Measurements from ENCODE around the gene SIGLEC7. TPM values are rescaled to one million over a fixed set of nuclear protein-coding genes. Genes with fewer than 3 reads are reported as not detected.

SIGLEC7 gene
- polyA plus RNA-seq, 1 experiment, result not detected

- Histone ChIP-seq H3K9me3 (ENCODE audit: control insufficient read depth, insufficient read depth, low read length) (peaks cover 11% of the 10 kb centered on the region; the same call in 1 of the 2 replicates), H3K27ac (ENCODE audit: low read depth, low read length) (no peak overlapping the region), H3K27me3 (ENCODE audit: control insufficient read depth, insufficient read depth, low read length) (no peaks in the 10 kb centered on the region), H3K4me3 (ENCODE audit: low read depth, low read length) (no peak overlapping the region)
- no peak for DNase-seq (ENCODE audit: low read depth, low spot score)
- no peak for TF ChIP-seq CTCF (IDR thresholded peaks at IDR 0.05; ENCODE audit: low read depth, low read length)
- CTCF ChIA-PET, result no interaction called here
- POLR2A ChIA-PET, result no interaction called here
Observed at GRCh38 chr19:51196181-51196580, 54.1 kb downstream of the SIGLEC7 start.

GRCh38 chr19:51198641-51199040, 56.5 kb downstream of the SIGLEC7 start:
- no peak for TF ChIP-seq CTCF (IDR thresholded peaks at IDR 0.05; ENCODE audit: low read depth, low read length)
- DNase-seq (ENCODE audit: low read depth, low spot score), result no peak
- no peak overlapping the region for H3K4me3 ChIP-seq (ENCODE audit: low read depth, low read length)
- no peak overlapping the region for H3K27ac ChIP-seq (ENCODE audit: low read depth, low read length)
- H3K9me3 ChIP-seq (ENCODE audit: control insufficient read depth, insufficient read depth, low read length), result peaks cover 12% of the 10 kb centered on the region; the same call in 1 of the 2 replicates
- ChIA-PET POLR2A (no interaction called here), CTCF (no interaction called here)
- no peaks in the 10 kb centered on the region for H3K27me3 ChIP-seq (ENCODE audit: control insufficient read depth, insufficient read depth, low read length)

- Histone ChIP-seq H3K27ac (ENCODE audit: low read depth, low read length) (no peak overlapping the region), H3K9me3 (ENCODE audit: control insufficient read depth, insufficient read depth, low read length) (peaks cover 12% of the 10 kb centered on the region; the same call in 1 of the 2 replicates), H3K27me3 (ENCODE audit: control insufficient read depth, insufficient read depth, low read length) (no peaks in the 10 kb centered on the region), H3K4me3 (ENCODE audit: low read depth, low read length) (no peak overlapping the region)
- no peak for DNase-seq (ENCODE audit: low read depth, low spot score)
- TF ChIP-seq CTCF (IDR thresholded peaks at IDR 0.05; ENCODE audit: low read depth, low read length), result no peak
- CTCF ChIA-PET, result no interaction called here
- POLR2A ChIA-PET, result no interaction called here
Observed at GRCh38 chr19:51200071-51200666, 58.1 kb downstream of the SIGLEC7 start.

- Histone ChIP-seq H3K27ac (ENCODE audit: low read depth, low read length) (no peak overlapping the region), H3K27me3 (ENCODE audit: control insufficient read depth, insufficient read depth, low read length) (no peaks in the 10 kb centered on the region), H3K9me3 (ENCODE audit: control insufficient read depth, insufficient read depth, low read length) (peaks cover 8% of the 10 kb centered on the region; the same call in 1 of the 2 replicates), H3K4me3 (ENCODE audit: low read depth, low read length) (no peak overlapping the region)
- ChIA-PET POLR2A (no interaction called here), CTCF (no interaction called here)
- no peak for DNase-seq (ENCODE audit: low read depth, low spot score)
- TF ChIP-seq CTCF (IDR thresholded peaks at IDR 0.05; ENCODE audit: low read depth, low read length), result no peak
Observed at GRCh38 chr19:51201712-51202111, 59.6 kb downstream of the SIGLEC7 start.

Other genes starting within 250 kb of the SIGLEC7 start
- gene KLK4, start 230.9 kb upstream of the SIGLEC7 start, polyA plus RNA-seq (2011; rRNA removed), result not detected in 2 replicates
- not detected in 2 replicates for gene KLK5, start 189.3 kb upstream of the SIGLEC7 start, polyA plus RNA-seq (2011; rRNA removed)
- gene KLK6, start 172.7 kb upstream of the SIGLEC7 start, polyA plus RNA-seq (2011; rRNA removed), result not detected in 2 replicates
- gene KLK7, start 158.4 kb upstream of the SIGLEC7 start, polyA plus RNA-seq (2011; rRNA removed), result not detected in 2 replicates
- gene KLK8, start 140.7 kb upstream of the SIGLEC7 start, polyA plus RNA-seq (2011; rRNA removed), result not detected in 2 replicates
- not detected in 2 replicates for gene KLK10, start 122.6 kb upstream of the SIGLEC7 start, polyA plus RNA-seq (2011; rRNA removed)
- not detected in 2 replicates for gene KLK11, start 115.7 kb upstream of the SIGLEC7 start, polyA plus RNA-seq (2011; rRNA removed)
- gene KLK12, start 107.3 kb upstream of the SIGLEC7 start, polyA plus RNA-seq (2011; rRNA removed), result not detected in 2 replicates
- gene KLK13, start 77.2 kb upstream of the SIGLEC7 start, polyA plus RNA-seq (2011; rRNA removed), result not detected in 2 replicates
- not detected in 2 replicates for gene KLK14, start 59.4 kb upstream of the SIGLEC7 start, polyA plus RNA-seq (2011; rRNA removed)
- gene CTU1, start 33.9 kb upstream of the SIGLEC7 start, polyA plus RNA-seq (2011; rRNA removed), result 1.7 and 2.1 TPM in 2 replicates
- 0.05 TPM in 1 of 2 replicates, not detected in the other for gene SIGLEC9, start 17.4 kb upstream of the SIGLEC7 start, polyA plus RNA-seq (2011; rRNA removed)
- gene CD33, start 82.8 kb downstream of the SIGLEC7 start, polyA plus RNA-seq (2011; rRNA removed), result not detected in 2 replicates
- gene SIGLECL1, start 108.8 kb downstream of the SIGLEC7 start, polyA plus RNA-seq (2011; rRNA removed), result not detected in 2 replicates
- gene IGLON5, start 169.3 kb downstream of the SIGLEC7 start, polyA plus RNA-seq (2011; rRNA removed), result not detected in 2 replicates
- 0.96 and 1.0 TPM in 2 replicates for gene VSIG10L, start 199.8 kb downstream of the SIGLEC7 start, polyA plus RNA-seq (2011; rRNA removed)
- gene ETFB, start 224.1 kb downstream of the SIGLEC7 start, polyA plus RNA-seq (2011; rRNA removed), result 80.8 and 86.6 TPM in 2 replicates
- not detected in 2 replicates for gene CLDND2, start 226.7 kb downstream of the SIGLEC7 start, polyA plus RNA-seq (2011; rRNA removed)
- not detected in 2 replicates for gene NKG7, start 230.4 kb downstream of the SIGLEC7 start, polyA plus RNA-seq (2011; rRNA removed)
- not detected in 2 replicates for gene LIM2, start 245.7 kb downstream of the SIGLEC7 start, polyA plus RNA-seq (2011; rRNA removed)
- gene C19orf84, start 248.3 kb downstream of the SIGLEC7 start, polyA plus RNA-seq (2011; rRNA removed), result not detected in 2 replicates